ENCODE results near the gene PFAS. TPM values are rescaled to one million over a fixed set of nuclear protein-coding genes. Genes with fewer than 3 reads are reported as not detected.

PFAS gene
- total RNA-seq, 4 donors from 2014 or later: 6.2 to 19.0 (median 15.7) TPM

- no peak for TF ChIP-seq POLR2A (IDR thresholded peaks at IDR 0.05)
- 0 to 1% methylated on average over 9 of the region's 9 CpGs for WGBS, 2 donors
- intact Hi-C loops (cut with DNase I; ENCODE audit: low total_unique reads): no loop called here
- no peak for DNase-seq (ENCODE audit: low spot score in 2 of 2)
- H3K4me3 ChIP-seq (ENCODE audit: low read depth, poor library complexity, severe bottlenecking): peak overlapping the region; percentile 69
Measured at GRCh38 chr17:8222380-8222629, 26.8 kb upstream of the PFAS start.

DNA sequence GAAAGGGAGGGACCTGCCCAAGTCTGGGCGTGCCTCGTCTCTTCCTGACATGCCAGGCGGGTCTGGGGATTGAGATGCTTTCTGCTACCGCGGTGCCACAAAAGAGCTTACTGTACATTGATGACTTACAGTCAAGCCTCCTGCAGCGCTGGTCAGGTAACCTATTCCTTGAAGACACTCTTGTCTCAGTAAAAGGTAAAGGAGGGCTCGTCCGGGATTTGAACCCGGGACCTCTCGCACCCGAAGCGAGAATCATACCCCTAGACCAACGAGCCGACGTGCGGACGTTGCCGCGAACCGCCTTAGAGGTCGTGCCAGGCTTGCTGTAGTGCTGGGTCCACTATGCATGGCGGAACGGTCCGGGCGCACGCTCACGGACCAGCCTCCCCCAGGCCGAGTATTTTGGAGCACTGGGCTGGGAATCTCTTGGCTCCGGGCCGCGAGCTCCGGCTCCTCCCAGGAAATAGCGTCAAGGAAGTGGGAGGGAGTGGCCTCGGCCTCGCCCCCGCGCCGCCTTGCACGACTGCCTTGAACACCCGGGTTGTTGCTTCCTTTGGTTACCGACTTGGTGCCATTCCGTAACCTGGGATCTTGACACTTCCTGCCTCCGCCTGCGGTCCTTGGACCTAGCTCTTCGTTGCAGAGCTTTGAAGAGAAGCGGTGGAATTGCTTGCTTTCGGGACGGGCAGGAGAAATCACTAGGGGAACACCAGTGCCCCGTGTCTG is 26.3 kb upstream of the PFAS start:
- DNase-seq (ENCODE audit: low spot score in 2 of 2): peak; percentile 95 to 99
- H3K4me3 ChIP-seq (ENCODE audit: low read depth, poor library complexity, severe bottlenecking): peak overlapping the region; percentile 69
- WGBS, 2 donors: 0 to 1% methylated on average over 34 to 42 of the region's 49 CpGs
- TF ChIP-seq, protein P1, sequence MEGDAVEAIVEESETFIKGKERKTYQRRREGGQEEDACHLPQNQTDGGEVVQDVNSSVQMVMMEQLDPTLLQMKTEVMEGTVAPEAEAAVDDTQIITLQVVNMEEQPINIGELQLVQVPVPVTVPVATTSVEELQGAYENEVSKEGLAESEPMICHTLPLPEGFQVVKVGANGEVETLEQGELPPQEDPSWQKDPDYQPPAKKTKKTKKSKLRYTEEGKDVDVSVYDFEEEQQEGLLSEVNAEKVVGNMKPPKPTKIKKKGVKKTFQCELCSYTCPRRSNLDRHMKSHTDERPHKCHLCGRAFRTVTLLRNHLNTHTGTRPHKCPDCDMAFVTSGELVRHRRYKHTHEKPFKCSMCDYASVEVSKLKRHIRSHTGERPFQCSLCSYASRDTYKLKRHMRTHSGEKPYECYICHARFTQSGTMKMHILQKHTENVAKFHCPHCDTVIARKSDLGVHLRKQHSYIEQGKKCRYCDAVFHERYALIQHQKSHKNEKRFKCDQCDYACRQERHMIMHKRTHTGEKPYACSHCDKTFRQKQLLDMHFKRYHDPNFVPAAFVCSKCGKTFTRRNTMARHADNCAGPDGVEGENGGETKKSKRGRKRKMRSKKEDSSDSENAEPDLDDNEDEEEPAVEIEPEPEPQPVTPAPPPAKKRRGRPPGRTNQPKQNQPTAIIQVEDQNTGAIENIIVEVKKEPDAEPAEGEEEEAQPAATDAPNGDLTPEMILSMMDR (IDR thresholded peaks at IDR 0.05): no peak
- no peak for TF ChIP-seq POLR2A (IDR thresholded peaks at IDR 0.05)
- intact Hi-C loops (cut with DNase I; ENCODE audit: low total_unique reads): no loop called here

- TF ChIP-seq, protein P1 (IDR thresholded peaks at IDR 0.05): no peak
- TF ChIP-seq POLR2A (IDR thresholded peaks at IDR 0.05): no peak
- peak; percentile 61 to 94 for DNase-seq (ENCODE audit: low spot score in 2 of 2)
- WGBS, 2 donors: 6 to 9% methylated on average over 25 to 26 of the region's 27 CpGs
- peak overlapping the region; percentile 69 for H3K4me3 ChIP-seq (ENCODE audit: low read depth, poor library complexity, severe bottlenecking)
- intact Hi-C loops (cut with DNase I; ENCODE audit: low total_unique reads): no loop called here
Measured at GRCh38 chr17:8223356-8224126, 25.5 kb upstream of the PFAS start.

- TF ChIP-seq POLR2A (IDR thresholded peaks at IDR 0.05): no peak
- WGBS, 2 donors: 73 to 78% methylated on average over 26 of the region's 26 CpGs
- intact Hi-C loops (cut with DNase I; ENCODE audit: low total_unique reads): no loop called here
- H3K4me3 ChIP-seq (ENCODE audit: low read depth, poor library complexity, severe bottlenecking): no peak overlapping the region
- no peak for DNase-seq (ENCODE audit: low spot score in 2 of 2)
Measured at GRCh38 chr17:8224891-8225812, 23.9 kb upstream of the PFAS start.

DNA sequence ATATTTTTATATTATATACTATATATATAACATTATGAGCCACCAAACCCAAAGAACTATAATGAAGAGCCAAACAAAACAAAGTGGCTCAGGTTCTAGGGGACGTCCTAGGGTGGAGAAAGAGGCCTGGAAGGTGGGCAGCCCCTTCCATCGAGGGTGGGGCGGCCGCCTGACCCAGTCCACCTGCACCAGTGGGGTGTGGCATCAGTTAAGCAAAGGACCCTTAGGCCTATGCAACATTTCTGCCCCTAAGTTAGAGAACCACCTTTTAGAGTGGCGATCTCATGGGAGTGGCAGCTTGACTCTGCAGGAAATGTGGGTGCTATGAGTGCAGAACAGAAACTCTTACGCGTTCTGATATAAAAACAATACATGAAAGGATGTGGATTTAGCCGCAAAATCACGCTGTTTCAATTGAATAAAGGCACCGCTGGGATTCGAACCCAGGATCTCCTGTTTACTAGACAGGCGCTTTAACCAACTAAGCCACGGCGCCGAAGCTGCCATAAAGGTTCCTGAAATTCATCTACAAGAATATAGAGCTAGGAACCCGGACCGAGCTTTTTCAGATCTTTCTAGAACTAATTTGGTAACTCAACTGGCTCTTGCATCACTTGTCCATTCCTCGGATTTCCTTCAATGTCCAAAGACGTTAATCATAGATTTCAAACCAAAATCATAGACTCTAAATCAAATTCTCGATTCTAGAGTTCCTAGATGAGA is 23.1 kb upstream of the PFAS start:
- 49 to 50% methylated on average over 20 of the region's 20 CpGs for WGBS, 2 donors
- intact Hi-C loops (cut with DNase I; ENCODE audit: low total_unique reads): no loop called here
- TF ChIP-seq, protein P1 (IDR thresholded peaks at IDR 0.05): no peak
- H3K4me3 ChIP-seq (ENCODE audit: low read depth, poor library complexity, severe bottlenecking): no peak overlapping the region
- DNase-seq (ENCODE audit: low spot score in 2 of 2): peak in 1 of 2 donors; percentile 56

GRCh38 chr17:8226536-8227237 is 22.4 kb upstream of the PFAS start:
- peak; percentile 75 to 93 for DNase-seq (ENCODE audit: low spot score in 2 of 2)
- intact Hi-C loops (cut with DNase I; ENCODE audit: low total_unique reads): no loop called here
- H3K4me3 ChIP-seq (ENCODE audit: low read depth, poor library complexity, severe bottlenecking): no peak overlapping the region
- TF ChIP-seq, protein P1 (IDR thresholded peaks at IDR 0.05): no peak
- no peak for TF ChIP-seq POLR2A (IDR thresholded peaks at IDR 0.05)
- whole genome bisulfite sequencing, 2 donors: 23 to 28% methylated on average over 32 of the region's 32 CpGs

Measured in lower leg skin (tissue), 4 donors.